GM10266 (cell line): ENCODE data around the gene KIAA1217.

Experiments used
- DNase-seq: peaks from one replicate; pipeline ENCODE4 v3.0.0; 2012; ENCODE audit errors: extremely low spot score
- CTCF ChIP-seq: IDR thresholded peaks from 2 replicates; pipeline ENCODE4 v1.5.1; 2012; ENCODE audit warnings: mild to moderate bottlenecking, low read depth; ENCODE audit not compliant: control insufficient read depth, insufficient read depth; ENCODE audit errors: missing control alignments

The KIAA1217 gene

GRCh38 chr10:24272374-24272773, 63.4 kb downstream of the KIAA1217 start:
- no peak for DNase-seq
- TF ChIP-seq CTCF: no peak

- no peak for TF ChIP-seq CTCF
Observed at GRCh38 chr10:24277277-24277676, 68.3 kb downstream of the KIAA1217 start.

GRCh38 chr10:24277771-24278170, 68.8 kb downstream of the KIAA1217 start:
- DNase-seq: no peak
- no peak for TF ChIP-seq CTCF

More at GRCh38 chr10:24277277-24277676, 68.3 kb downstream of the KIAA1217 start:
- no peak for DNase-seq

- DNase-seq: no peak
- no peak for TF ChIP-seq CTCF
Observed at GRCh38 chr10:24278176-24278889, 69.4 kb downstream of the KIAA1217 start.

- DNase-seq: no peak
- no peak for TF ChIP-seq CTCF
Observed at GRCh38 chr10:24279166-24279565, 70.2 kb downstream of the KIAA1217 start.

GRCh38 chr10:24287559-24288195, 78.7 kb downstream of the KIAA1217 start:
- no peak for DNase-seq
- TF ChIP-seq CTCF: no peak

- DNase-seq: no peak
- TF ChIP-seq CTCF: no peak
Observed at GRCh38 chr10:24288581-24288980, 79.6 kb downstream of the KIAA1217 start.
